ENCODE data around the gene METTL3.

DNA sequence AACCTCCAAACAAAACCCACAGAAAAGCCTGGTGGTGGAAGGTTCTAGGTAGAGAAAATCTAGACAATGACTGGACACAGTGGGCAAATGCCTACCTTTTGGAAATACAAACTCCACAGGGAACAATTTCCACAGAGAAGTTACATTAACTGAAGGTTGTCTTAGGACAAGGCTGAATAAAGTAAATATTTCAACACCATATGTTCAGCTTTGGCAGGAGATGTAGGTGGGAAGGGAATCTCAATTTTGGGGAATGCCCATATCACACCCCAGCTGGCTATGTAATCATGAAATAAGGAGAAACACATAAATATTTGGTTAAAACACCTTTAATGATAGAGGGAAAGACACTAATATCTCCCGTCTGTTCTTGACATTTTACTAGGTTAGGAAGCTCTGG is 9.6 kb upstream of the METTL3 start:
- no peak for TF ChIP-seq CTCF (IDR thresholded peaks at IDR 0.05; ENCODE audit: insufficient read depth, low read length, poor library complexity, severe bottlenecking)
- no peak for TF ChIP-seq EZH2phosphoT487 (conservative IDR thresholded peaks at IDR 0.05; ENCODE audit: low read length)
